ENCODE data around the gene NOX5.
A peak's percentile ranks its signal among the peaks of the same experiment; 100 is the strongest.

Gene NOX5

DNA sequence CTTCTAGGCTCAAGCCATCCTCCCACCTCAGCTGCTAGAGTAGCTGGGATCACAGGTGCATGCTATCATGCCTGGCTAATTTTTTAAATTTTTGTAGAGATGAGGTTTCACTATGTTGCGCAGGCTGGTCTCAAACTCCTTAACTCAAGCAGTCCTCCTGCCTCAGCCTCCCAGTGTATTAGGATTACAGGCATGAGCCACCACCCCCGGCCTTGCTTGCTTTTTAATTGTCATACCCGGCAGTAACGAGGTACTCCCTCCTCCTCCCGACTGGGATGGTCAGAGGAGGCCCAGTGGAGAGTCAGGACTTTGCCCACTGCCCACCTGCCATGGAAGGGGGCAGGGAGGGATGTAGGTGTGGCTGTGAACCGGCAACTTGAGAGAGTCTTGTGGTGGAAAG is 4.5 kb downstream of the NOX5 start:
- no peak for DNase-seq (ENCODE audit: low read depth)

DNA sequence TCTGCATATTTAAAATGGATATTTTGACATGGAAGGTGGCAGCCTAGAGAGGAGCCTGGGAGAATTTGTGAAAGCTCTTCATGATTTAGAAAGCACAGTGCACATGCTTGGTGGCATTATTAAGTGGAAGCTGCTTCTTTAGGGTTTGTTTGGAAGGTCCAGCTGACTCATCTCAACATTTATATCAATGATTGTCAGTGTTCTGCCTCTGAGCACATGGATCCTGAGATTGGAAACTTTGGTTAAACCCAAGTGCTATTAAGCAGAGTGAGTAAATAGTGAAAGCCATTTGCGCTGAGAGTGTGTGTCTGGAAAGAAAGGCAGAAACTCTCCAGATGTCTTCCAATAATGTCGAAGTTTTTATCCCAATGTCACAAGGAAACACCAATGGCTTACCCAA is 7.4 kb downstream of the NOX5 start:
- no peak for DNase-seq (ENCODE audit: low read depth)

DNA sequence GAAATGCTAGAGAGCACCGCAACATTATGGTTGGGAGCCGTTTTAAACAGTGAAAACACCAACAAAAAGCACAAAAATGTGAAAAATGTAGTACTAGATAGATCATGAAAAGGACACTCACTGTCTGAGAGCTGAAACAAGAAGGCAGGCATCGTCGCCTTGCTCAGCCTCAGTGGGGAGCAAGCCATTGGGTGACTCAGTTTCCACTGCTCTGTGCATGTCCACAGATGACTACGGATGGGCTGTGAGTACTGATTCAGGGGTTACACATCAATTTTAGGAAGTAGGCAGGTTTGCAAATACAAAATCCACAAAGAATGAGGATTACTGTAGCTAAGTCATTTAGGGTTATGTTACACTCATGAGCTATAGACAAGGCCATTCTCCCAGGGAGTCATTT is 10.8 kb downstream of the NOX5 start:
- DNase-seq (ENCODE audit: low read depth): no peak

DNA sequence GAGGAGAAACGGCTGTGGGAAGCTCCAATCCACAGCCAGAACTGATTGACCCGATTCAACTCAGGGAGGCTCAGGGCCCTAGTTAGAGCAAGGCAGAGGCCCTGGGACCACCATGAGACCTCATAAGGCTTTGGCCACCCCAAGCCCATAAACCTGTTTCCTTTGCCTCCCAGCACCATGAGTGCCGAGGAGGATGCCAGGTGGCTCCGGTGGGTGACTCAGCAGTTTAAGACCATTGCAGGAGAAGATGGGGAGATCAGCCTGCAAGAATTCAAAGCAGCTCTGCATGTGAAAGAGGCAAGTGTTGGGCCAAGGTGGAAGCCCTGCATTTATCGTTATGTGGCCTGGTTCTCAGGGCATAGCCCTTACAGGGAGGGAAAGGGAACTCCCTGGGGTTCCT is 11.9 kb downstream of the NOX5 start:
- DNase-seq (ENCODE audit: low read depth): no peak

DNA sequence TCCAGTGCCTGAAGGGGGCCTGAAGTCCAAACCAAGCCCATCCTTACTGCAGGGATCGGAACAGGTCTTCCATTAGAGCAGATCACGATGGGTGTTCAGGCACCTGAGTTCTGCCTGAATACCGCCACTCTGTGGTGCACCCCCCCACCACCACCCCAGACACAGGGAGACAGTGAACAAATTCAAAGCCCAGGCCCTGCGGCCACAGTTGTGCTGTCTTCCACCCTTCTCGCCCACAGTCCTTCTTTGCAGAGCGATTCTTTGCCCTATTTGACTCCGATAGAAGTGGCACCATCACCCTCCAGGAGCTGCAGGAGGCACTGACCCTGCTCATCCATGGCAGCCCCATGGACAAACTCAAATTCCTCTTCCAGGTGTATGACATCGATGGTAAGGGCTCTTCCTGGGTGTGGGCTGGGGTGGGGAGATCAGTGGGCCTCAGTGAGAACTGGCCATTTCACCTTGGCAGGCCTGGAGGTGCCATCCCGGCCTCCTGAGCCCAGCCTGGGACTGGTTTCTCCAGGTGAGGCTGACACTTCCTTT is 13.6 kb downstream of the NOX5 start:
- no peak for DNase-seq (ENCODE audit: low read depth)

DNA sequence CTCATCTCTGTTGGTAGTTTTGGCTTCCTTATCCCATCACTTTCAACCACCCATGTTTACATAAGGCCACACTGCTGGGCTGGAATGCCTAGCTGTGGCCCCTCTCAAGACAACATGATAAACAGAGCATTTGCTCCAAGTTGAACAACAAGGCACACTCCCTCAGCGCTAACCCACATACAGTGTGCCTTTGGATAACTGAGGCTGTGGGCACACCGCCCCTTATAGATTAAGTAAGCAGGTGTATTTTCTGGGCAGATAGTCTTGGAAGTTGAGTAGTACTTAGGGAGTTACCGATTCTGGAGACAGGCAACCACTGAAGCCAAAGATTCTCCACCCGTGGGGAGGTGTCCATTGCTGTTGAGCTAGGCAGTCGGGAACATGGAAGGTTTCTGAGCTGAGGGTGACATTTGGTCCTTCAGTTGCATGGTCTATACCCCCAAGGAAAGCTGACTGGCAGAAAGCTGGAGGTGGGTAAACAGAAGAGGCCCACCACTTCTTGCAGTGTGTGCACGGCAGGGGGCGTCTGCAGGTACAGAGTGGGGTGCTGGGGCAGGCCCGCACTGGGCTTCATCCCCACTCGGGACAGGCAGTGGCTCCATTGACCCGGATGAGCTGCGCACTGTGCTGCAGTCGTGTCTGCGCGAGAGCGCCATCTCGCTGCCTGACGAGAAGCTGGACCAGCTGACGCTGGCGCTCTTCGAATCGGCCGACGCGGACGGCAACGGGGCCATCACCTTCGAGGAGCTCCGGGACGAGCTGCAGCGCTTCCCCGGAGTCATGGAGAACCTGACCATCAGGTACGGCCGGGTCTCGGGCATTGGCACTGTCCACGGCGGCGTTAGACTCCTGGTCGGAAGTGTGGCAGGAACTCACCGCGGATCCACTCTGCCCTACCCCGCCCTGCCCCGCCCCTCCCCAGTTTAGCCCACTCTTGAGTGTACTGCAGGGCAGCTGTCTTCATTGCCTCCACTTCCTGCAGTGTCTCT is 16.8 kb downstream of the NOX5 start:
- DNase-seq (ENCODE audit: low read depth): peak; percentile 27

DNA sequence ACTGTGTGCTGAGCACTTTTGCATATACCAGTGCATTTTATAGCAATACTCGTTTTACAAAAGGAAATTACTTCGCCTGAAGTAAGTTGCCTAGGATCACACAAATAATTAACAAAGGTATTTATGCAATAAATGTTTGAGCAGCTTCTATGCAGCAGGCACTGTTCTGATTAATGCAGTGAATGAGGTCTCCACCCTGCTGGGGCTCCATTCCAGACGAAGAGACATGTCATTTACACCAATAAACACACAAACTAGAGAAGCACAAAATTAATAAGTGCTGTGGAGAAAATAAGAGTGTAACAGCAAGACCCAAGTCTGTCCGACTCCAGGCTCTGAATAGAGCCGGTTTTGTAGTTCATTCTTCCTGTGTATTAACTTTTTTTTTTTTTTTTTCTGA is 17.5 kb downstream of the NOX5 start:
- DNase-seq (ENCODE audit: low read depth): no peak

DNA sequence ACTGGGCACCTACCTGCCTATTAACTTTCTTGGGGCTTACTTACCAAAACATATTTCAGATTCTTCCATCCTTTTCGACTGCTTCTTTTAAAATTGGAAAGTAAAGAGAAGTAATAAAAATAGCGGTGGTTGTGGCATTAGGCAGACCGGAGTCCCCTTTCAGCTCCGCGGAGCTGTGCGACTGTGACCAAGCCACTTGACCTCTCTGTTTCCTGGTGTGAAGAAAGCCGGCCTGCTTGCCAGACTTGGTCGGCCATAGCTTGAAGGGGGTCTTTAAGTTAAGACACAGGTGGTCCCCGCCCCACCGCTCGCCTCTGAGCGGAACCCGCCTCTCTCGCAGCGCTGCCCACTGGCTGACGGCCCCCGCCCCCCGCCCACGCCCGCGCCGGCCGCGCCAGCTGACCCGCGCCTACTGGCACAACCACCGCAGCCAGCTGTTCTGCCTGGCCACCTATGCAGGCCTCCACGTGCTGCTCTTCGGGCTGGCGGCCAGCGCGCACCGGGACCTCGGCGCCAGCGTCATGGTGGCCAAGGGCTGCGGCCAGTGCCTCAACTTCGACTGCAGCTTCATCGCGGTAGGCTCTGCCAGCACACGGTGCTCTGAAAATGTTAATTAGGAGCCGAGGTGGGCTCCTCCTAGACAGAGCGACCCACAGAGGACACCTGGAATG is 18.3 kb downstream of the NOX5 start:
- DNase-seq (ENCODE audit: low read depth): no peak

DNA sequence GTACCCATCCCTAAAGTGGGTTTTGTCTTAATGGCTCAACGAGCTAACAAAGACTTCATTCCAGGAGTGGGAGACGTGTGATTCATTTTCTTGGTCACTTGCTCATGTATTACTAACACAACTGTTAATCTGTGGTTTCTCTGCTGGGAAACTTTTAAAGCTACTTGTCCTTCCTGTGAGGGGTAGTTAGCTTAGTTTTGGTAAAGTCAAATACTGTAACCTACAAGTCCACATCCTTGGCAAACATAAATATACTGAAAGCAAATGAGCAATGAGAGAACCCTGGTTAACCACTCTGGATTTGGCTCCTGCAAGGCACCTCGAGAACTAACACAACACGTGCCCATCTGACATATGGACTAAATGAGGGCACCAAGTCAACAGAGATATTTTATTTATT is 19.9 kb downstream of the NOX5 start:
- DNase-seq (ENCODE audit: low read depth): no peak

DNA sequence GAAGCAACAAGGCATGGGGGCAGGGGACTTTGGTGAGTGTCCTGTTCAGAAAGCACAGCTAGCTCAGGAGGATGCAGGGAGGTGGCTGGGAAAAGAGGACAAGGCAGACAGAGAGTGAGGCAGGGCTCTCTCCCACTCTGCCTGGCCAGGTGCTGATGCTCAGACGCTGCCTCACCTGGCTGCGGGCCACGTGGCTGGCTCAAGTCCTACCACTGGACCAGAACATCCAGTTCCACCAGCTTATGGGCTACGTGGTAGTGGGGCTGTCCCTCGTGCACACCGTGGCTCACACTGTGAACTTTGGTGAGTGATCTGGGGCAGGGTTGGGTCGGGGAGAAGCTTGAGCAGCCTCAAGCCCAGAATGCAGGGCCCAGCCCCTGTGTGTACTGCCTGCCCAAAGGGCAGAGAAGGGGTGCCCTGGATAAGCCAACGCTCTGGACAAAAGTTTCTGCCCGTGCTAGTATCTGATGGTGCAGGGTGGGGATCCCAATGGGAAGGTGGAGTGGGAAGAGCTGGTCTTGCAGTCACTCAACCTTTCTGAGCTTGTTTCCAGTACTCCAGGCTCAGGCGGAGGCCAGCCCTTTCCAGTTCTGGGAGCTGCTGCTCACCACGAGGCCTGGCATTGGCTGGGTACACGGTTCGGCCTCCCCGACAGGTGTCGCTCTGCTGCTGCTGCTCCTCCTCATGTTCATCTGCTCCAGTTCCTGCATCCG is 20.9 kb downstream of the NOX5 start:
- no peak for DNase-seq (ENCODE audit: low read depth)

DNA sequence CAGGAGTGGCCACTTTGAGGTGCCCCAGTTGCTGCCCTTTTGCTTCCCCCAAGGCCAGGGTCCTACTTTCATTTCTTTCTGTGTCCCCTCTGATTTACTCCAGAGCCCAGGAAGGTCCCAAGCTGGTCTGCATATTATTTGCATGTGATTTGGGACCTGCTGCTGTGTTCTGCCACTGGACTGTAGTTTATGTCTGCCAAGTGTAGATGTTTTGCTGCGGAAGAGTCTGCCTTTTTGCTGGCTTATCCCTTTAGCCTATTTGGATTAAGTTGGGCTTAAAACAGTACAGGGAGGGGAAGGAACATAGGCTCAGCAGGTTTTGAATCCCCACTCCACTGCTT is 21.4 kb downstream of the NOX5 start:
- DNase-seq (ENCODE audit: low read depth): no peak

DNA sequence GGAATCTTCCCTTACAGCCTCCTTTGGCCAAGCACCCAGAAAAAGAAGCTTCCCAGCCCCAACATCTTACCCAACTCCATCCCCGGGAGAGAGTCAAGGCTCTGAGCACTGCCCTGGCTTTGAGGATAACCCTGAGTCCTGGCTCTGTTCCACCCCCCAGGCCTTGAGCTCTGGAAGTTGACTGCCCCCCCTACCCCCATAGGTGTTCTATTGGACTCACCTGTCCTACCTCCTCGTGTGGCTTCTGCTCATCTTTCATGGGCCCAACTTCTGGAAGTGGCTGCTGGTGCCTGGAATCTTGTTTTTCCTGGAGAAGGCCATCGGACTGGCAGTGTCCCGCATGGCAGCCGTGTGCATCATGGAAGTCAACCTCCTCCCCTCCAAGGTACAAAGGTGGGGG is 22.3 kb downstream of the NOX5 start:
- no peak for DNase-seq (ENCODE audit: low read depth)

DNA sequence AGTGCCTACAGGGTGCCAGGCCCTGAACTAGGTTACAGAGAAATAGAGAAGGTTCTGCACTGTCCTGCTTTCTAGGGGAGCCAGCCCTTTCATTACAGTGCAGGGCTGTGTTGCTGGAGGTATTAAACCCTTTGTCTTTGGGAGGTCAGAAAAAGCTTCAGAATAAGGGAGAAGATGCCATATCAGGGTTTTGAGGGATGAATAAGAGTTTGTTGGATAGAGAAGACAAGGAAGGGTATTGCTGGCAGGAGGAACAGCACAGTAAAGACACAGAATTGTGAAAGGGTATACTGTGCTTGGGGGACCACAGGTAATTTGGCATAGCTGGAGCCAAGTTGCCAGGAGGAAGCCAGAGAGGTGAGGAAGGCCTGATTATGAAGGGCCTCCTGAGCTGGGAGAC is 23.0 kb downstream of the NOX5 start:
- DNase-seq (ENCODE audit: low read depth): no peak

DNA sequence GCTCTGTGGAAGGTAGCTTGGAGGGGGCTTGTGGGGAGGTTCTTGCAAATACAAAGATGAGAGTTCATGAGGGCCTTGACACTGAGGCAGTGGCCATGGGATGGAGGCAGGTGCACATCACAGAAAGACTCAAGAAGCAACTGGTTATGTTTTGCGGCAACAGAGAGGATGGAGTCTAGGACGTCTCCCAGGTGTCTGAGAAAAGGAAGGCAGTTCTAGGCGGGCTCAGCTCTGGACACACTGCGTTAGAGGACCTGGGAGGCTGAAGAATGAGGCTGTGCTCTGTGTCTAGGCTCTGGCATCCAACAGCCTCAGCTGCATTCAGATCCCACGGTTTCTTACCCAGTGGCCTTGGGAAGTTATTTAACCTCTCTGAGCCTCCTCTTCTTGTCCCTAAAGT is 23.5 kb downstream of the NOX5 start:
- DNase-seq (ENCODE audit: low read depth): no peak

DNA sequence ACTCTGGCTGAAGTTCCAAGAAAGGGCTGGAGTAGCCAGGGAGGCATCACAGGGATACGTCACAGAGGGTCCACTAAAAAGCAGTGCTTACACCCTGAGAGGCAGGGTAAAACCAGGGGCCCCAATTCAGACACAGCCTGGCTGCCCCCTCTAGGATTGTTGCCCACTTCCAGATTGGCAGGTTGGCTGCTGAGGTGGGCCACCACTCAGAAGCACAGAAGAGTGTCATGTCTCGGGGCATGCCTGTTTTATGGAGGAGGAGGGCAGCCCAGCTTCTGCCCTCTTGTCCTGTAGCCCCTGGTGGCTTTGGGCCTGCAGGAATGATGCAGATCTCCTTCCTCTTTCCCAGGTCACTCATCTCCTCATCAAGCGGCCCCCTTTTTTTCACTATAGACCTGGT is 24.0 kb downstream of the NOX5 start:
- no peak for DNase-seq (ENCODE audit: low read depth)

DNA sequence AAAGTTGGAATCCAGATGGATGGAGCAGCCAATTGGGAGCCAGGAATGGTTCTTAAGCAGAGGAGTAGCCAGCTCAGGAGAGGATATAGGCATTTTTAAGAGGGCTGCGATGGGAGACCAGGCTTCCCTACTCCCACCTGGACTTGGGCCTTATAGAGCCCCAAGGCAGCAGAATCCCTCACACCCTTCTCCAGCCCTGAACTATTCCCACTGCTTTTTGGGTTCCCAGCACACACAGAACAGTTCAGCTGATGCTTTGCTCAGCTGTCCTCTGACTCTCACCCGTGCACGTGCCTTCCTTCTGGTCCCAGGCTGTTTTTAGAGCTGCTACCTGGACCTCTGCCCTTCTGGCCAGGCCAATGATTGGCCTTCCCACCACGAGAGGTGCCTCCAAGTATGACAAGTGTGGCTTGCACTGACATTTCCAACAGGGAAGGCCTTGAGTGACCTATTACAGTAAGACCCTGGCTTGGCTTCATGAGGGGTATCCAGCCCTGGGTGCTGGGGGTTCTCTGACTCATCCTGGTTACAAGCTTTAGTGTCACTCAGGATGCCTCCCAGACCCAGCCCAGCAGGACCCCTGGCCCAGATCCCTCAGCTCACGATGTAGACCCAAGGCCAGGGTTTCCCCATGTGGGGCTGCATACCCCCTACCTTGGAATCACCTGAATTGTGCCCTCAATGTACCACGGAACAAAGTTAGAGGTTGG is 25.2 kb downstream of the NOX5 start:
- DNase-seq (ENCODE audit: low read depth): no peak

DNA sequence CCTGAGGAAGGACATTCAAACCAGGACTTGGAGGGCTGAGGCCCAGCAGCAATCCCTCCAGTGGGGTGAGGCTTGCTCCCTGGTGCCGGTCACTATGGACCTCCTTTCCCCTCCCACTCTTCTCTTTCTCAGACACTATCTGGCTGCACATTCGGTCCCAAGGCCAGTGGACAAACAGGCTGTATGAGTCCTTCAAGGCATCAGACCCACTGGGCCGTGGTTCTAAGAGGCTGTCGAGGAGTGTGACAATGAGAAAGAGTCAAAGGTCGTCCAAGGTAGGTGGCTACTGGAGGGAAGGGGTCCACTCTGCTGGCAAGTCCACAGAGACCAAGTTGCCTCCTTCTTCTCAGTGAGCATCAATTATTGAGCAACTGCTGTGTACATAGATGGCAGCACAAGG is 28.0 kb downstream of the NOX5 start:
- DNase-seq (ENCODE audit: low read depth): no peak

DNA sequence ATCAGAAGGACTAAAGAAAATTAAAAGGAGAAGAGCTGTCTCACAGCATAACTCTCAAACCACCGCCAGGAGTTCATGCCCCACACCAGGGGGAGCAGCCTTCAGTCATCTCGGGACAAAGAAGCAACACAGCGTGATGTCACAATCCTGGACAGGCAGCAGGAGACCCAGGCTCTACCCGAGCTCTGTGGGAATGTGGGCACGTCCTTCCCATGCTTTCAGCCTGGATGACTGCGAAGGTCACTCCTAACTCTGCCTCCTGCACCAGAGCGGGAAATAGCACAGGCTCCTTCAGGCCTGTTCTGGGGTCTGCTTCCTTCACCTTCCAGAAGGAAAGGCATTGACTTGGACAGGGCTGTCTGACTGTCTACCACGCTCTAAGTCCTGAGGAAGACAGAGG is 31.3 kb downstream of the NOX5 start:
- DNase-seq (ENCODE audit: low read depth): no peak

DNA sequence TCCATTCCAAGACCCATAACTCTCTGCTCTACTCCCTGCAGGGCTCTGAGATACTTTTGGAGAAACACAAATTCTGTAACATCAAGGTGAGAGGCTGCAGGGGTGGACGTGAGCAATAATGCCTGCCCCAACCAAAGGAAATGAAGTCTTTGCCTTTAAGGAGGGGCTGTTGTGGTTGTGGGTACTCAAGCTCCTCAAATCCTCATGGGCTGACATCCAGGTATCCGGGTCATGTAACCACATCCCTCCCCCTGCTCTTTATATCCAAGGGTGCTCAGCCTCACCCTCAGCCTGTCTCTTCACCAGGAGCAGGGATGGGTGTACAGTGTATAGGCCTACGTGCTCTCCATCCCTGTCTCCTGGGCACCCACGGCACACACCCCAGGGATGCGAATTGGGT is 32.3 kb downstream of the NOX5 start:
- no peak for DNase-seq (ENCODE audit: low read depth)

DNA sequence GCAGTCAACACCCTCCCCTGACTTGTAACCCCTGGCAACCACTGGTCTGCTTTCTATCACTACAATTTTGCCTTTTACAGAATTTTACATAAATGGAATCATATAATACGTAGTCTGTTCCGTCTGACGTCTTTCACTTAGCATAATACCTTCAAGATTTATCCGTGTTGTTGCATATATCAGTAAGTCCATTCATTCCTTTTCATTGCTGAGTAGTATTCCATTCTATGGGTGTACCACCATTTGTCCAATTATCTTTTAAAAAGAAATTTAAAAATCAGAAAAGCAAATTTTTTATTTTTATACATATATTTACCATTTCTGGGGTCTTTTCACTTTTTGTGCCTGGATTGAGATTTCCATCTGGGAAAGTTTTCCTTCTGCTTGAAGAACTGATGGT is 35.5 kb downstream of the NOX5 start:
- DNase-seq (ENCODE audit: low read depth): no peak

DNA sequence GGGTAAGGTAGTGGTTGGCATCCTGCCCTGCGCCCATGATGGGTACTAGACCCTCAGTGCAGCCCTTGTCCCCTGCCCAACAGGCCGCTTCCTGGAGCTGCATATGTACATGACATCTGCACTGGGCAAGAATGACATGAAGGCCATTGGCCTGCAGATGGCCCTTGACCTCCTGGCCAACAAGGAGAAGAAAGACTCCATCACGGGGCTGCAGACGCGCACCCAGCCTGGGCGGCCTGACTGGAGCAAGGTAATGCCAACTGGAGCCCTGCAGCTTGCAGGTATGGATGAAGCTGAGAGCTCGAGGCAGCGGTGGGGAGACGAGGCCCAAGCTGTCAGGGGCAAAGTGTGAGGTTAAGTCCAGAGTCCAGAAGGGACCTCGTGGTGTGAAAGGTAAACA is 40.8 kb downstream of the NOX5 start:
- no peak for DNase-seq (ENCODE audit: low read depth)

DNA sequence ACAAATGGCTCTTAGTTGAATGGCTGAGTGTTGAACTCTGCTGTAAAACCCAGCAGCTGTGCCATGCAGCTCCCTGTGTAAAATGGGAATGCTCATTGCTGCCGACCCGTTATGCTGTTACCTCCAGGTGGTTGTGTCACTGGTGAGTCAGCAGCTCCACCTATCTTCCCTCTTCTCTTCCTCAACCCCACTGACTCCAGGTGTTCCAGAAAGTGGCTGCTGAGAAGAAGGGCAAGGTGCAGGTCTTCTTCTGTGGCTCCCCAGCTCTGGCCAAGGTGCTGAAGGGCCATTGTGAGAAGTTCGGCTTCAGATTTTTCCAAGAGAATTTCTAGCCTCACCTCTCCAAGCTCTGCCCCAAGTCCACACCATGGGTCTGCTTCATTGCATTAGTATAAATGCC is 41.9 kb downstream of the NOX5 start:
- DNase-seq (ENCODE audit: low read depth): no peak

All from activated T-cell treated with anti-CD3 and anti-CD28 coated beads for 48 hours (primary cell).